Medulla oblongata (tissue), 1 donor: Measurements from ENCODE around the gene NCK1.
"Not testable (repeated sequence)": the region's sequence is repeated elsewhere in the genome, so short reads cannot be mapped to it uniquely, and the experiment has no call there.

Experiments used
- DNase-seq: peaks from one replicate; pipeline ENCODE4 v3.0.0-alpha.2; 2015; ENCODE audit errors: extremely low spot score

The NCK1 gene

DNA sequence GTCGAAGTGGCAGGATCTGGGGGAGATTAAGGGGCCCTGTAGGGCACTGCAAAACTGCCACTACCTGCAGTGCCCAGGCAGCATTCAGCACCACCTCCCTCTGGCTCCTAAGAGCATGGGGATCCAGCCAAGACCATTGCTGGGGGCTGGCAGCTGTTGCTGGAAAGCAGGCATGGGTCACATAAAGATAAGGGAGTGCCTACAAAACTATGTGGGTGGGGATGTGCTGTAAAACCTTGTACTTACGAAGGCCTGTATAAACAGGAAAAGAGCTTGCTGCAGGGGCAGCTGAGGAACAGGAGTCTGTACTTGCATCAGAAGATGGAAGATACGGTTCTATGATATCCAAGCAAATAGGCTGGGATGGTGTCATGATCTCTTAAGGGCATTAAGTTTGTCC lies 122.8 kb downstream of the NCK1 start:
- DNase-seq, result no peak

DNA sequence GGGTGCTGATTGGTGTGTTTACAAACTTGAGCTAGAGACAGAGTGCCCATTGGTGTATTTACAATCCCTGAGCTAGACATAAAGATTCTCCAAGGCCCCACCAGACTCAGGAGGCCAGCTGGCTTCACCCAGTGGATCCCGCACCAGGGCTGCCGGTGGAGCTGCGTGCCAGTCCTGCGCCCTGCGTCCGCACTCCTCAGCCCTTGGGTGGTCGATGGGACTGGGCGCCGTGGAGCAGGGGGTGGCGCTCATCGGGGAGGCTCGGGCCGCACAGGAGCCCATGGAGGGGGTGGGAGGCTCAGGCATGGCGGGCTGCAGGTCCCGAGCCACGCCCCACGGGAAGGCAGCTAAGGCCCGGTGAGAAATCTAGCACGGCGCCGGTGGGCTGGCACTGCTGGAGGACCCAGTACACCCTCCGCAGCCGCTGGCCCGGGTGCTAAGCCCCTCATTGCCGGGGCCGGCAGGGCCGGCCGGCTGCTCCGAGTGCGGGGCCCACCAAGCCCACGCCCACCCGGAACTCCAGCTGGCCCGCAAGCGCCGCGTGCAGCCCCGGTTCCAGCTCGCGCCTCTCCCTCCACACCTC lies 125.5 kb downstream of the NCK1 start:
- DNase-seq, result not testable (repeated sequence)

DNA sequence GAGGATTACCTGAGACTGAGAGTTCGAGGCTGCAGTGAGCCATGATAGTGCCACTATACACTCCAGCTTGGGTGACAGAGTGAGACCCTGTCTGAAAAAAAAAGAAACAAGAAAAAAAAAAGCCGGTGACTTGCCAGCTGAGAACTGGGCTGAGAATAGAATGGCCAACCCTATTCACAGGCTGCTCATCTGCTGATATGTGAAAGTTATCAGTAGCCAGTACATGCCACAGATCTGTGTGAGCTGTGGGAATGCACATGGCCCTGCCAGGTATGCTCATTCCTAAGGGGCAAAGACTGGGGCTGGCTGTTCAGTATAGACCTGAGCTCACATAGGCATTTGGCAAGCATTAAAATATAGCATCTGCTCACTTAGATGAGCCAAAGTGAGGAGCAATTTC lies 126.6 kb downstream of the NCK1 start:
- no peak for DNase-seq

DNA sequence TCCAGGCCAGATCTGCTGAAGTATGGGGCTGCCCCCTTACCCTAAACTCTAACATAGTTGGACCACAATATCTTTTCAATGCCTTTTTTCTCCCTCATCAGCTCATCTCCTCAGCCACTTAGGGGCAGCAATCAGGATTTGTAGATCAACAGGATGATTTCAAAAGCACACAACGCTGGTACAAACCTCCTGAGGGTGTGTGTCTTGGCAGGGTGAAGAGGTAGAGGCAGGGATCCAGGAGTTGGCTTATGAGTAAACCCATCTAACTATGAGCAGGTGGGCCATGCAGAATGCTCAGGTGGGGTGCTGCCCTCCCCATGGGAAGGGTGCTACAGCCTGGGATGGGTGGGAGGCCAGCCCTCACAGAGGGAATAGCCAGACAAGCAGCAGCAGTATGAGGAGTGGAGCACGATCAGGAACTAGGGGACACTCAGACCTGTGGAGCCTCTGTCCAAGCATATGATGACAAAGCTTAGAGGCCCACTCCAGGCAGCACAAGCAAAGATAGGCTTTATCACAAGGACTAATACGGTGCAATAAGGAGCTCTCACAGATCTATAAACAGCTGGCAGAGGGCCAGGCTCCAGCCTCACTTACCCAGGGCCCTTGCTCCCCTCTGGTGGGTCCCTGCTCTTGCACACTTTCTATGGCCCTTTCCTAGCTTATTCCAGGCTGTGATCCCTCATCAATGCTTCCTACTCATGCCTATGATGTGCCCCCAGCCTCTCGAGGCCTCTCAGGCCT lies 127.9 kb downstream of the NCK1 start:
- no peak for DNase-seq

DNA sequence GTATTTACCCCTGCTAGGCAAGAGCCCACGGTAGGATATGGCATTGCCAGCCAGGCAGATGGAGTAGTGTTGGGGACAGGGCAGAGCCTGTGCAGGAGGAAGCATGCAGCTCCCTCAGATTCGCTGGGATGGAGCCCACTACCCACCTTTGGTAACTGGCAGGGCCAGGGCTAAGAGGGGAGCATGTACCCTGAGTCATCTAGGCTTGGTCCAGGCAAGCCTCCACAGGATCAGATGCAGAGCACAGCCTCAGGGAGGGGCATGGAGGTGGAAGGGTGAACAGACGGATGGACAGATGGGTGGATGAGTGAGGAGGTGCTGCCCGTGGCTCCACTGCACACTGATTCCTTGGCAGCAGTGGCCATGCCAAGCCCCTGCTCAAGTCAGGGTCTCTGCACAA lies 128.8 kb downstream of the NCK1 start:
- DNase-seq, result no peak

DNA sequence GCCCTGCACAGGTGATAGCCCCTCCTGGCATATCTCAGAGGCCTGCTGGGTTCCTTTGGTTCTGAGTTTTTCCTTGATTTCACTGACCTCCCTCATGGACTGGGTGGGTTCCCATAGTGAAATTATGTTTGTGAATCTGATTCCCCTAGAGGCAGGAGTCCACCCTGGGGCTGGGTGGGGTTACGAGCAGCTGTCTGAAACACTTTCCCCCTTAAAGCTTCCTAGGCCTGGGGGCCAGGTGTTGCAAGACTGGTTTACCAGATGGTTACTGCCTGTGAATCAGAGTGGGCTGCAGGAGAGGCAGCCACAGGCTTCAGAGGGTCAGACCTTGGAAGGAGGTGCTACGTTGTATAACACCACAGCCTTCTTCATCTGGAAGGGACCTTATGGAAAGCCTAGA lies 130.1 kb downstream of the NCK1 start:
- no peak for DNase-seq

DNA sequence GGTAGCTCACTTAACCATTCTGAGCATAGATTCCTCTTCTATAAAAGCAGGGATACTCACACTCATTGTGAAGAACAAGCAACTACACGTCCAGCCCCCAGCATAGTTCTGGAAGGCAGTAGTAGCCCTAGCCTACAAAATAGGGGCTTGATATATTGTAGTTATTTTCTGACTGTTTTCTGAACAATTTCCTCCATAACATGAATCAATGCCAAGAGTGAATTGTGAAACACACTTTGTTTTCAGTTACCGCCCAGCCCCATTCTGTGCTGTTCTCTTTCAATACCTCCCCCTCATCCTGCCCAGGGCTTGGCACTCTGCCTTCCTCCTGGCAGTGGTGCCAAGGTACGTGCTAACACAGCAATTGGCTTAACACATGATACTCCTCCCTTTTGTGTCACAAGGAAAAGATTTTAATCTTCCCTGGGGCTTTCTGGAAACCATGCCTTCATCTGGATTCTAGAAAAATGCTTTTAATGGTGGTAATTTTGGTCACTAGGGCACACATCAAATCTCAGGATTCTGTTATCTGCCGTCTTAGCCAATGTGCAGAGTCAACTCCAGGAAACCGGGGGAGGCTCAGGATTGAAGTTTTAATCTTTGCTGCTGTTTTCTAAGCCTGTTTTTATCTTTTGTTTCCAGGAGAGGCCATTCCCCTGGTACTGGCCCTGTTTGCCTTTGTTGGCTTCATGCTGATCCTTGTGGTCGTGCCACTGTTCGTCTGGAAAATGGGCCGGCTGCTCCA lies 132.9 kb downstream of the NCK1 start:
- peak; percentile 72 for DNase-seq

DNA sequence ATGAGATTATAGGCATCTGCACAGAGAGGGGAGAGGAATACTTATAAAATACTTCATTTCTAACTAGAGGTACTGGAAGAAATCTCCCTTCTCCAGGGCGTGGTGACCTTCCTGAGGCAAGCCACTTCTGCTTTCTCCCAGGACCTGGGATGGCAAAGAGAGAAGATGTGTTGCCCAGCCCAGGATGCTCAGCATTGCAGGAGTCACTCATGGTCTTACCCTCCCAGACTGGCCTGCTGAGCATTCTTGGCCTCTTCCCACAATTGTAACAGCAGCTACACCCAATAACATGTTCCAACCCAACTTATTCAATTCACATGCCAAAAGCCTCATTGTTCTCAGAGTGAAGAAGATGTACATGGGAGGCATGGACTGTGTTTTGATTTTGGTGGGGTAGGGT lies 133.6 kb downstream of the NCK1 start:
- no peak for DNase-seq
